ENCODE data around the gene GLB1L3. TPM values are rescaled to one million over a fixed set of nuclear protein-coding genes. Genes with fewer than 3 reads are reported as not detected.
"Not testable (repeated sequence)": the region's sequence is repeated elsewhere in the genome, so short reads cannot be mapped to it uniquely, and the experiment has no call there.

Gene GLB1L3
- polyA plus RNA-seq, 1 donor: 0.10 TPM

- DNase-seq: no peak
These were observed 23.6 kb upstream of the GLB1L3 start for GRCh38 chr11:134252346-134253187.

DNA sequence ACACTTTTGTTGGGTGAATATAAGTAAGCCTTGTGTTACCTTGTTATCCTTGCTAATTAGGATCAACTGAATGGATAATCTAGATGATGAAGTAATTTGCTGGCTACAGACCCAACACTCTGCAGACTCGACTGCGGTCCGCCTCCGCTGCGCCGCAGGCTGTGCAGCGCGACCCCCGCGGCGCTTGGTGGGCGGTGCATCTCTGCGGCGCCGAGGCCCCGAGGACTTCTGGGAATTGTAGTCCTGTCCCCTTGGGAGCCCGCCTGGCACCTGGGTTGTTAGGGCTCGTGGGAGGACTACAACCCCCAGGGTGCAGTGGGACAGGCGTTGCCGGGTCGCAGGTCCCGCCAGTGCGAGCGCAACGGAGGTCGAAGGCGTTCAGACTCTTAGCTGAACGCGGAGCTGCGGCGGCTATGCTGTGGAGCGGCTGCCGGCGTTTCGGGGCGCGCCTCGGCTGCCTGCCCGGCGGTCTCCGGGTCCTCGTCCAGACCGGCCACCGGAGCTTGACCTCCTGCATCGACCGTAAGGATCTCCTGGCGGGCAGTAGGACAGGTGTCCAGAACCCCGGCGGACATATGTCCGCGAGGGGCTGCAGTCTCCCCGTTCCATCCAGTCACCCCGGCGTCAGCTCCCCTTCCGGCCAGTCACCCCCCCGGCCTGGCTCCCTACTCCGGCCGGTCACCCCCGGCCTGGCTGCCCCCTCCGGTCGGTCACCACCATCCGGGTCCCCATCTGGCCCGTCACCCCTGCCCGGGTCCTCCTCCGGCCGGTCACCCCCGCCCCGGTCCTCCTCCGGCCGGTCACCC is 22.8 kb upstream of the GLB1L3 start, which contains the start of the genes ACAD8 and THYN1:
TSS of gene ACAD8 (plus strand) at position 381 of the 806 bp plus-strand sequence. CDS start at position 414, 33 bp downstream.
TSS of gene THYN1 (minus strand) at position 165 of the 806 bp plus-strand sequence. CDS start 470 bp downstream, outside the sequence.
- DNase-seq: peak; percentile 97

GRCh38 chr11:134254433-134255183 is 21.6 kb upstream of the GLB1L3 start:
- DNase-seq: no peak

DNA sequence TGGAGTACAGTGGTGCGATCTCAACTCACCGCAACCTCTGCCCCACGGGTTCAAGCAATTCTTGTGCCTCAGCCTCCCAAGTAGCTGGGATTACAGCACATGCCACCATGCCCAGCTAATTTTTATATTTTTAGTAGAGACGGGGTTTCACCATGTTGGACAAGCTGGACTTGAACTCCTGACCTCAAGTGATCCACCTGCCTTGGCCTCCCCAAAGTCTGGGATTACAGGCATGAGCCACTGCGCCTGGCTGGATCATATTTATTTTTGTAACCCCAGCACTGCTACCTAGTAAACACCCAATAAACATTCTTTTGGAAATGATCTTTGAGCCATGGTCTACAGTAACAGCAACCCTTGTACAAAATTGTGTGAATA is 21.0 kb upstream of the GLB1L3 start:
- DNase-seq: not testable (repeated sequence)

DNA sequence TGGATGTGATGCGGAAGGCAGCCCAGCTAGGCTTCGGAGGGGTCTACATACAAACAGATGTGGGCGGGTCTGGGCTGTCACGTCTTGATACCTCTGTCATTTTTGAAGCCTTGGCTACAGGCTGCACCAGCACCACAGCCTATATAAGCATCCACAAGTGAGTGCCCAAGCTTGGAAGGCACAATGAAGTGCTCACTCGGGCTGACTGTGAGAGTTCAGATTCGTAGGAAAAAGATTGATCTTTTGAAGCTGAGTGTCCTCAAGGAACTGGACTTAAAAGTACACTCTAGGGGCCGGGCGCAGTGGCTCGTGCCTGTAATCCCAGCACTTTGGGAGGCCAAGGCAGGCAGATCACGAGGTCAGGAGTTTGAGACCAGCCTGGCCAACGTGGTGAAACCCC is 19.1 kb upstream of the GLB1L3 start:
- no peak for DNase-seq

DNA sequence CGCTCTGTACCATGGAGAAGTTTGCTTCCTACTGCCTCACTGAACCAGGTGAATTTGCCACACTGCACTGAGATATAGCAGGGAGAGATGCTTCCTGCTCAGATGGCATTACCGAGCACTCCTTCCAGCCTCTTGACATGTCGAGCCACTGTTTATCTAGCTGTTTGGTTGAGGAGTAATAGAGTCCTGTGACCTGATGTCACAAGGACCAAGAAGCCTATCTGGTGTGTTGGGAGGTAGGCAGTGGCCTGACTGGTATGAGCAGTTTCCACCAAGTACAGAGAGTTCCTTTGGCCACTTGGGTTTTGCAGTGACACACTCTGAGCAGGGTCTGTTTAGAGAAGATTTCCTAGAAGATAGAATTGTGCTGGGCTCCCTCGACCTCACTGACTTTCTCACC is 17.6 kb upstream of the GLB1L3 start:
- DNase-seq: no peak

GRCh38 chr11:134260503-134260902 is 15.7 kb upstream of the GLB1L3 start:
- no peak for DNase-seq

GRCh38 chr11:134260983-134261382 is 15.2 kb upstream of the GLB1L3 start:
- DNase-seq: no peak

DNA sequence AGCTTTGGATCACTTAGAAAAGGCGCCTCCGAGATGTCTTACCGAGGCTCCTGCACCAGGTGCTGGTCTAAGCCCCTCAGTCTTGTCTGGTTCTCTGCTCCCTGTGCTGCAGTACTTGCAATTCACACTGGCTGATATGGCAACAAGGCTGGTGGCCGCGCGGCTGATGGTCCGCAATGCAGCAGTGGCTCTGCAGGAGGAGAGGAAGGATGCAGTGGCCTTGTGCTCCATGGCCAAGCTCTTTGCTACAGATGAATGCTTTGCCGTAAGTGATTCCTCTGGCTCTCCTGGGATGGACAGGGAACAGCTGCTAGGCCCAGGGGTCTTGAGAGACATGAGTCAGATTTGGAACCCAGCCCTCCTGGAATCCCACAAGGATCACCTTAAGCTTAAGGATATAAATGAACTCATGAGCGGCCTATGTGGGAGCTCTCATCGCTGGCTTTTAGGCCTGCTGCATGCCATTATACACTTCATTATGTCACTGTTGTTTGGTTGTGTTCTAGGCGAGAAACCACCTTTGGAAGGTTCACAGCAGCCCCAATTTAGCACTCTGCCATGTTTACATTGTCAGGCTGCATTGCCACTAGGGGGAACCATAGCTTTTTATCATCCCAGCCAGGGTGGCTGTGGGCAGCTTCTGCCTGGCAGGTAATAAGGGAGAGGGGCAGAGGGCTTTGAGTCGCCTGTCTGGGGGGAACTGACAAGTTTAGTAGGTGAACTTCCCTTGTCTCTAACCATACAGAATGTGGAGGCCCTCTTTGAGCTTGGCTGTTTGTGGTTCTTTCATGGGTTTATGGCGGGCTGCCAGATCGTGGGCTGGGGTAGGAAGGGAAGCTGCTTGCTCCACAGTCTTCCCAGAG is 14.3 kb upstream of the GLB1L3 start:
- no peak for DNase-seq

GRCh38 chr11:134264966-134265764 is 11.0 kb upstream of the GLB1L3 start:
- no peak for DNase-seq

DNA sequence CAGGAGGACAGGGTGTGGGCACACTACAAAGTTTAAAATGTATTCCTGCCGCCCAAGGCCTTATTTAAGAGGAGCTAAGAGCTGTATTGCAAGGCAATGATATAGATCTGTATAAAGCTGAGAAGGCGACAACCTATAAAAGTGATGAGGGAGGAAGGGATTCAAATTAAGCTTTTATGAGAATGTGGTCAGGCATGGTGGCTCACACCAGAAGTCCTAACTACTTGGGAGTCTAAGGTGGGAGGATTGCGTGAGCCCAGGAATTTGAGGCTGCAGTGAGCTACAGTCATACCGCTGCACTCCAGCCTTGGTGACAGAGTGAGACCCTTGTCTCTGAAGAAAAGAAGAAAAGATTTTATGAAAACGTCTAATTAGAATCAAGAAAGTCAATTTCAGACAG is 9.7 kb upstream of the GLB1L3 start:
- DNase-seq: no peak

GRCh38 chr11:134266841-134267251 is 9.3 kb upstream of the GLB1L3 start:
- DNase-seq: no peak

GRCh38 chr11:134267461-134267860 is 8.7 kb upstream of the GLB1L3 start:
- no peak for DNase-seq

GRCh38 chr11:134267966-134268365 is 8.2 kb upstream of the GLB1L3 start:
- no peak for DNase-seq

GRCh38 chr11:134270250-134270714 is 5.9 kb upstream of the GLB1L3 start:
- DNase-seq: no peak

DNA sequence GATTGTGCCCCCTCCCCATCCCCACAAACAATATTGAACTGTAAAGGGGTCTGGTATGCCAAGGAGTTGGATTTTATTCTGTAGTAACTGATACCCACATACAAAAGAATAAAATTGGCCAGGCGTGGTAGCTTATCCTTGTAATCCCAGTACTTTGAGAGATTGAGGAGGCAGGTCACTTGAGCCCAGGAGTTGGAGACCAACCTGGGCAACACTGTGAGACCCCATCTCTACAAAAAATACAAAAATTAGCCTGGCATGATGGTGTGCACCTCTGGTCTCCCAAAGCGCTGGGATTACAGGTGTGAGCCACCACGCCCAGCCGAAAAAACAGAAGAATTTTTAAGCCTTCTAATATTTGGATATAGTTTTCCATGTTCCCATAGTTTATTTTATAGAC is 4.2 kb upstream of the GLB1L3 start:
- no peak for DNase-seq

- DNase-seq: no peak
These were observed 3.5 kb upstream of the GLB1L3 start for GRCh38 chr11:134272381-134273316.

GRCh38 chr11:134273317-134273712 is 2.9 kb upstream of the GLB1L3 start:
- DNase-seq: no peak

GRCh38 chr11:134275188-134275533 is 1.0 kb upstream of the GLB1L3 start:
- DNase-seq: no peak
